HepG2 (cell line): ENCODE results near the gene ZKSCAN1. TPM values are rescaled to one million over a fixed set of nuclear protein-coding genes. Genes with fewer than 3 reads are reported as not detected.

Experiments
- BRD4 ChIP-seq: sonication (generic); formaldehyde crosslinking; IDR thresholded peaks from 2 replicates; pipeline ENCODE4 v1.4.0; 2020; ENCODE audit warnings: missing genetic modification reagents
- CBX2 ChIP-seq, 2 experiments: fragments of 200-600 bp in 1 of 2; sonication (generic); formaldehyde crosslinking in 1 of 2; IDR thresholded peaks; 2 replicates each; pipeline versions ENCODE4 v1.7.0 to v1.8.1; 2018 to 2022; ENCODE audit warnings: low read depth in 2 of 2, low read length in 1 of 2, mild to moderate bottlenecking in 1 of 2, missing genetic modification reagents in 1 of 2
- EHMT2 ChIP-seq: fragments of 200-600 bp; sonication (generic); IDR thresholded peaks from 2 replicates; pipeline ENCODE4 v1.7.0; 2017; ENCODE audit warnings: antibody characterized with exemption, low read depth, low read length, borderline replicate concordance
- ELK4 ChIP-seq: sonication (generic); formaldehyde crosslinking; IDR thresholded peaks from 2 replicates; pipeline ENCODE4 v1.9.0; 2021; ENCODE audit warnings: missing genetic modification reagents, borderline replicate concordance
- EZH2 ChIP-seq: conservative IDR thresholded peaks from 2 replicates; pipeline ENCODE4 v1.6.1; 2012; ENCODE audit warnings: mild to moderate bottlenecking, low read depth, low read length, moderate library complexity
- MEIS2 ChIP-seq: sonication (generic); formaldehyde crosslinking; IDR thresholded peaks from 2 replicates; pipeline ENCODE4 v1.9.0; 2021; ENCODE audit warnings: mild to moderate bottlenecking, missing genetic modification reagents
- NCOR1 ChIP-seq: fragments of 200-600 bp; sonication (generic); IDR thresholded peaks from 2 replicates; pipeline ENCODE4 v1.7.0; 2017; ENCODE audit warnings: antibody characterized with exemption, low read length, borderline replicate concordance
- PRPF4 ChIP-seq: fragments of 200-400 bp; formaldehyde crosslinking; IDR thresholded peaks from 2 replicates; pipeline ENCODE4 v1.6.1; 2016; ENCODE audit warnings: low read length, low read depth; ENCODE audit not compliant: poor library complexity, severe bottlenecking
- PTBP1 ChIP-seq: fragments of 200-400 bp; formaldehyde crosslinking; IDR thresholded peaks from 2 replicates; pipeline ENCODE4 v1.6.1; 2018; ENCODE audit warnings: low read length, low read depth; ENCODE audit not compliant: poor library complexity, severe bottlenecking
- REPIN1 ChIP-seq: sonication (generic); formaldehyde crosslinking; IDR thresholded peaks from 2 replicates; pipeline ENCODE4 v1.8.0; 2022; ENCODE audit warnings: missing genetic modification reagents, low read depth, mild to moderate bottlenecking, borderline replicate concordance
- RXRB ChIP-seq: IDR thresholded peaks from 2 replicates; pipeline ENCODE4 v1.6.1; 2016; ENCODE audit warnings: borderline replicate concordance, missing genetic modification reagents, missing compliant biosample characterization
- SSRP1 ChIP-seq: IDR thresholded peaks from 2 replicates; pipeline ENCODE4 v1.6.1; 2016; ENCODE audit warnings: control low read depth
- STAG1 ChIP-seq: sonication (generic); formaldehyde crosslinking; IDR thresholded peaks from 2 replicates; pipeline ENCODE4 v1.4.0; 2020; ENCODE audit warnings: missing genetic modification reagents
- XRCC5 ChIP-seq: fragments of 200-400 bp; formaldehyde crosslinking; optimal IDR thresholded peaks from 2 replicates; pipeline ENCODE3; 2017; ENCODE audit warnings: mild to moderate bottlenecking, low read length
- ZFP41 ChIP-seq: sonication (generic); formaldehyde crosslinking; IDR thresholded peaks from 2 replicates; pipeline ENCODE4 v1.4.0; 2020; ENCODE audit warnings: mild to moderate bottlenecking, missing genetic modification reagents, borderline replicate concordance
- ZFX ChIP-seq: sonication (generic); formaldehyde crosslinking; IDR thresholded peaks from 2 replicates; pipeline ENCODE4 v1.4.0; 2020; ENCODE audit warnings: mild to moderate bottlenecking, low read depth, missing genetic modification reagents, moderate library complexity
- ZNF251 ChIP-seq: sonication (generic); formaldehyde crosslinking; IDR thresholded peaks from 2 replicates; pipeline ENCODE4 v1.9.0; 2021; ENCODE audit warnings: mild to moderate bottlenecking, missing genetic modification reagents
- ZNF280D ChIP-seq: sonication (generic); formaldehyde crosslinking; IDR thresholded peaks from 2 replicates; pipeline ENCODE4 v1.5.1; 2020; ENCODE audit warnings: mild to moderate bottlenecking, missing genetic modification reagents
- ZNF383 ChIP-seq: sonication (generic); formaldehyde crosslinking; IDR thresholded peaks from 2 replicates; pipeline ENCODE4 v1.4.0; 2020; ENCODE audit warnings: missing genetic modification reagents, mild to moderate bottlenecking, borderline replicate concordance
- ZNF720 ChIP-seq: sonication (generic); formaldehyde crosslinking; IDR thresholded peaks from 2 replicates; pipeline ENCODE4 v1.4.0; 2020; ENCODE audit warnings: missing genetic modification reagents
- ZNF773 ChIP-seq: sonication (generic); formaldehyde crosslinking; IDR thresholded peaks from 2 replicates; pipeline ENCODE4 v1.4.0; 2020; ENCODE audit warnings: missing genetic modification reagents, borderline replicate concordance
- ZNF782 ChIP-seq: sonication (generic); formaldehyde crosslinking; IDR thresholded peaks from 2 replicates; pipeline ENCODE4 v1.4.0; 2020; ENCODE audit warnings: missing genetic modification reagents, mild to moderate bottlenecking, borderline replicate concordance
- ZNF816 ChIP-seq: sonication (generic); formaldehyde crosslinking; IDR thresholded peaks from 2 replicates; pipeline ENCODE4 v1.8.0; 2022; ENCODE audit warnings: missing genetic modification reagents, mild to moderate bottlenecking, borderline replicate concordance
- polyA plus RNA-seq, 8 experiments: library from polyadenylated mRNA; depleted of rRNA in 3 of 8; stranded (reverse) in 7 of 8; unstranded in 1 of 8; fragments of >200 nt; fragmentation: Illumina TruSeq in 4 of 8; extraction: Trizol in 4 of 8; gene quantifications; 2 replicates each; pipeline versions ENCODE4 v1.2.1 to v1.2.3, GENCODE V29; 2011 to 2016; ENCODE audit warnings: low read depth in 4 of 8, missing spikeins in 1 of 8, mixed read lengths in 1 of 8; ENCODE audit not compliant: insufficient read depth in 1 of 8
- total RNA-seq, 5 experiments: library from RNA; depleted of rRNA; stranded (reverse); fragments of >200 nt; fragmentation: Illumina TruSeq; extraction: Trizol; gene quantifications; 2 replicates each; pipeline ENCODE4 v1.2.3, GENCODE V29; 2016; ENCODE audit warnings: low read depth in 1 of 5
- TF ChIP-seq, protein P1 (sequence below): sonication (generic); formaldehyde crosslinking; IDR thresholded peaks from 2 replicates; pipeline ENCODE4 v1.5.1; 2020; ENCODE audit warnings: missing genetic modification reagents, mild to moderate bottlenecking, borderline replicate concordance
- TF ChIP-seq, protein P2 (sequence below): sonication (generic); formaldehyde crosslinking; conservative IDR thresholded peaks from 2 replicates; pipeline ENCODE4 v1.4.0; 2020; ENCODE audit warnings: missing genetic modification reagents

ZKSCAN1 gene
- total and polyA plus RNA-seq, 2 of the 13 experiments (the other 11 are each of a cell fraction or from before 2014, with no cell fraction given) = 46.4 to 60.6 TPM

GRCh38 chr7:100017300-100017699 lies 1.9 kb downstream of the ZKSCAN1 start (continued):
- no peak for TF ChIP-seq EHMT2
- TF ChIP-seq STAG1 (CRISPR knock-in tag) = 0 out of 2 replicates have a peak, but pooled peaks have one; percentile 10
- peak; percentile 59 for TF ChIP-seq RXRB (CRISPR knock-in tag)
- TF ChIP-seq ZFX (CRISPR knock-in tag) = peak; percentile 20; the same call in 1 of the 2 replicates
- TF ChIP-seq ZNF280D (CRISPR knock-in tag) = no peak
- TF ChIP-seq SSRP1 (CRISPR knock-in tag) = no peak
- no peak for TF ChIP-seq REPIN1 (CRISPR knock-in tag)
- TF ChIP-seq, protein P1, sequence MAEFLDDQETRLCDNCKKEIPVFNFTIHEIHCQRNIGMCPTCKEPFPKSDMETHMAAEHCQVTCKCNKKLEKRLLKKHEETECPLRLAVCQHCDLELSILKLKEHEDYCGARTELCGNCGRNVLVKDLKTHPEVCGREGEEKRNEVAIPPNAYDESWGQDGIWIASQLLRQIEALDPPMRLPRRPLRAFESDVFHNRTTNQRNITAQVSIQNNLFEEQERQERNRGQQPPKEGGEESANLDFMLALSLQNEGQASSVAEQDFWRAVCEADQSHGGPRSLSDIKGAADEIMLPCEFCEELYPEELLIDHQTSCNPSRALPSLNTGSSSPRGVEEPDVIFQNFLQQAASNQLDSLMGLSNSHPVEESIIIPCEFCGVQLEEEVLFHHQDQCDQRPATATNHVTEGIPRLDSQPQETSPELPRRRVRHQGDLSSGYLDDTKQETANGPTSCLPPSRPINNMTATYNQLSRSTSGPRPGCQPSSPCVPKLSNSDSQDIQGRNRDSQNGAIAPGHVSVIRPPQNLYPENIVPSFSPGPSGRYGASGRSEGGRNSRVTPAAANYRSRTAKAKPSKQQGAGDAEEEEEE (CRISPR knock-in tag) = no peak
- no peak for TF ChIP-seq ELK4 (CRISPR knock-in tag)
- no peak for TF ChIP-seq EZH2
- TF ChIP-seq XRCC5 = no peak
- no peak for TF ChIP-seq PTBP1
- TF ChIP-seq ZNF773 (CRISPR knock-in tag) = no peak
- TF ChIP-seq ZNF383 (CRISPR knock-in tag) = no peak
- no peak for TF ChIP-seq NCOR1
- TF ChIP-seq ZFP41 = no peak
- TF ChIP-seq MEIS2 (CRISPR knock-in tag) = no peak
- TF ChIP-seq ZNF816 = no peak
- TF ChIP-seq ZNF782 (CRISPR knock-in tag) = no peak
- TF ChIP-seq, protein P2, sequence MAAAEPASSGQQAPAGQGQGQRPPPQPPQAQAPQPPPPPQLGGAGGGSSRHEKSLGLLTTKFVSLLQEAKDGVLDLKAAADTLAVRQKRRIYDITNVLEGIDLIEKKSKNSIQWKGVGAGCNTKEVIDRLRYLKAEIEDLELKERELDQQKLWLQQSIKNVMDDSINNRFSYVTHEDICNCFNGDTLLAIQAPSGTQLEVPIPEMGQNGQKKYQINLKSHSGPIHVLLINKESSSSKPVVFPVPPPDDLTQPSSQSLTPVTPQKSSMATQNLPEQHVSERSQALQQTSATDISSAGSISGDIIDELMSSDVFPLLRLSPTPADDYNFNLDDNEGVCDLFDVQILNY = no peak
- no peak for TF ChIP-seq PRPF4
- TF ChIP-seq CBX2 (IDR thresholded peaks at IDR 0.05; ENCODE audit: low read depth, low read length) = no peak
- TF ChIP-seq CBX2 (CRISPR knock-in tag; IDR thresholded peaks at IDR 0.05; ENCODE audit: low read depth) = no peak
- no peak for TF ChIP-seq BRD4 (CRISPR knock-in tag)
- TF ChIP-seq ZNF251 (CRISPR knock-in tag) = no peak
- no peak for TF ChIP-seq ZNF720 (CRISPR knock-in tag)
